K562 (cell line): ENCODE measurements around the gene MMAB. TPM values are rescaled to one million over a fixed set of nuclear protein-coding genes. Genes with fewer than 3 reads are reported as not detected.

Experiments
- CXXC5 ChIP-seq: fragments of 250-450 bp; sonication (Bioruptor Pico); IDR thresholded peaks from 2 replicates; pipeline ENCODE4 v1.8.0; 2022; ENCODE audit warnings: inconsistent platforms, mild to moderate bottlenecking, moderate library complexity
- HDAC3 ChIP-seq: fragments of 450-650 bp; IDR thresholded peaks from 2 replicates; pipeline ENCODE4 v1.6.1; 2018; ENCODE audit warnings: borderline replicate concordance, mild to moderate bottlenecking, moderate library complexity; ENCODE audit not compliant: partially characterized antibody
- HDGF ChIP-seq: fragments of 450-650 bp; IDR thresholded peaks from 2 replicates; pipeline ENCODE4 v1.6.1; 2016
- HMG20A ChIP-seq: fragments of 450-650 bp; formaldehyde crosslinking; conservative IDR thresholded peaks from 2 replicates; pipeline ENCODE4 v1.4.0; 2020; ENCODE audit warnings: mild to moderate bottlenecking, mixed read lengths
- IRF1 ChIP-seq: sonication (generic); formaldehyde crosslinking; IDR thresholded peaks from 2 replicates; pipeline ENCODE4 v1.8.0; 2022; ENCODE audit warnings: missing genetic modification reagents, mild to moderate bottlenecking, borderline replicate concordance
- MNT ChIP-seq, 2 experiments: fragments of 450-650 bp; conservative IDR thresholded peaks; 2 replicates each; pipeline ENCODE4 v1.6.1; 2017; ENCODE audit warnings: mild to moderate bottlenecking in 2 of 2, moderate library complexity in 2 of 2
- NCOA4 ChIP-seq: fragments of 450-650 bp; IDR thresholded peaks from 2 replicates; pipeline ENCODE4 v1.6.1; 2018; ENCODE audit warnings: mild to moderate bottlenecking; ENCODE audit not compliant: partially characterized antibody
- PHF21A ChIP-seq: fragments of 450-650 bp; IDR thresholded peaks from 2 replicates; pipeline ENCODE4 v1.6.1; 2017; ENCODE audit warnings: low read depth, borderline replicate concordance
- RBBP5 ChIP-seq: fragments of 200-600 bp; sonication (generic); IDR thresholded peaks from 2 replicates; pipeline ENCODE4 v1.6.1; 2012; ENCODE audit warnings: borderline replicate concordance, mild to moderate bottlenecking, low read length, control low read depth, inconsistent platforms; ENCODE audit not compliant: insufficient read depth, poor library complexity, severe bottlenecking
- RNF219 ChIP-seq: fragments of 250-450 bp; sonication (Bioruptor Pico); IDR thresholded peaks from 2 replicates; pipeline ENCODE4 v1.5.0; 2022; ENCODE audit warnings: mild to moderate bottlenecking
- SMAD2 ChIP-seq: fragments of 150-350 bp; IDR thresholded peaks from 2 replicates; pipeline ENCODE4 v1.6.1; 2014; ENCODE audit warnings: low read depth, mild to moderate bottlenecking, low read length
- SMAD3 ChIP-seq: fragments of 450-650 bp; formaldehyde crosslinking; conservative IDR thresholded peaks from 2 replicates; pipeline ENCODE4 v1.4.0; 2020; ENCODE audit warnings: mild to moderate bottlenecking
- TEAD1 ChIP-seq, 2 experiments: fragments of 450-650 bp in 1 of 2; sonication (generic) in 1 of 2; formaldehyde crosslinking; IDR thresholded peaks; 2 replicates each; pipeline versions ENCODE4 v1.4.0 to v1.8.0; 2020 to 2022; ENCODE audit warnings: mild to moderate bottlenecking in 2 of 2, missing genetic modification reagents in 1 of 2
- TRIM25 ChIP-seq: fragments of 450-650 bp; IDR thresholded peaks from 2 replicates; pipeline ENCODE4 v1.7.0; 2016; ENCODE audit warnings: borderline replicate concordance
- ZC3H11A ChIP-seq: IDR thresholded peaks from 2 replicates; pipeline ENCODE4 v1.6.1; 2012; ENCODE audit warnings: low read depth, low read length, improper control_type of control experiment
- ZNF146 ChIP-seq: IDR thresholded peaks from one replicate; pipeline ENCODE4 v1.6.1; 2018; ENCODE audit warnings: missing compliant biosample characterization; ENCODE audit not compliant: unreplicated experiment
- ZNF184 ChIP-seq: sonication (generic); formaldehyde crosslinking; IDR thresholded peaks from 2 replicates; pipeline ENCODE4 v1.5.0; 2020; ENCODE audit warnings: missing genetic modification reagents
- ZNF436 ChIP-seq: fragments of 250-450, 450-650 bp; sonication (Bioruptor Pico); formaldehyde crosslinking; IDR thresholded peaks from 2 replicates; pipeline ENCODE4 v1.7.0; 2020; ENCODE audit warnings: mild to moderate bottlenecking
- ZNF644 ChIP-seq: fragments of 200-800 bp; sonication (Bioruptor generic); IDR thresholded peaks from 2 replicates; pipeline ENCODE4 v1.6.1; 2016; ENCODE audit warnings: low read depth, missing genetic modification characterization, missing compliant biosample characterization
- polyA plus RNA-seq, 8 experiments: library from polyadenylated mRNA; depleted of rRNA in 4 of 8; stranded (reverse) in 5 of 8; unstranded in 3 of 8; fragments of >200 nt; fragmentation: Nextera tagmentation in 2 of 8; fragmentation: Illumina TruSeq in 1 of 8; extraction: Ambion mirVana in 2 of 8; extraction: Trizol in 1 of 8; gene quantifications; 2 replicates each; pipeline versions ENCODE4 v1.2.1 to v1.2.3, GENCODE V29; 2011 to 2014; ENCODE audit warnings: inconsistent platforms in 1 of 8, missing spikeins in 1 of 8
- total RNA-seq, 7 experiments: library from RNA; depleted of rRNA in 6 of 7; stranded (reverse); fragments of >200 nt in 6 of 7; fragmentation: Illumina TruSeq in 2 of 7; extraction: Trizol in 2 of 7; gene quantifications; 2 replicates each; pipeline versions ENCODE4 v1.2.1 to v1.2.3, GENCODE V29; 2011 to 2021; ENCODE audit warnings: low replicate concordance in 1 of 7

Gene MMAB
- total and polyA plus RNA-seq, 9 of the 15 experiments (the other 6 are each of a cell fraction or from before 2014, with no cell fraction given) = 9.5 to 76.1 (median 46.2) TPM

- TF ChIP-seq TRIM25 = no peak
- TF ChIP-seq RNF219 (CRISPR knock-in tag) = no peak
- no peak for TF ChIP-seq ZNF146 (CRISPR knock-in tag)
- no peak for TF ChIP-seq HDAC3
- TF ChIP-seq SMAD2 = no peak
- TF ChIP-seq HMG20A = no peak
- TF ChIP-seq IRF1 (CRISPR knock-in tag) = no peak
- TF ChIP-seq MNT (conservative IDR thresholded peaks at IDR 0.05) = peak; percentile 99
- no peak for TF ChIP-seq ZNF184
- TF ChIP-seq RBBP5 = peak; percentile 67
- TF ChIP-seq ZNF436 (CRISPR knock-in tag) = no peak
- no peak for TF ChIP-seq PHF21A
- TF ChIP-seq HDGF = no peak
- peak; percentile 99 for TF ChIP-seq CXXC5 (CRISPR knock-in tag)
- no peak for TF ChIP-seq ZNF644 (tag)
- no peak for TF ChIP-seq NCOA4
- TF ChIP-seq TEAD1 (CRISPR knock-in tag; IDR thresholded peaks at IDR 0.05) = no peak
- peak; percentile 58; the same call in 1 of the 2 replicates for TF ChIP-seq SMAD3 (CRISPR knock-in tag)
- TF ChIP-seq ZC3H11A = no peak
Measured at GRCh38 chr12:109573029-109573913, at the start of gene MMAB, which contains the start of gene MVK (continued).
